Measurements from ENCODE around the gene ABR. TPM values are rescaled to one million over a fixed set of nuclear protein-coding genes. Genes with fewer than 3 reads are reported as not detected.
"Not testable (repeated sequence)": the region's sequence is repeated elsewhere in the genome, so short reads cannot be mapped to it uniquely, and the experiment has no call there.

Gene ABR
- total RNA-seq, 1 donor from 2014 or later = 62.5 TPM

DNA sequence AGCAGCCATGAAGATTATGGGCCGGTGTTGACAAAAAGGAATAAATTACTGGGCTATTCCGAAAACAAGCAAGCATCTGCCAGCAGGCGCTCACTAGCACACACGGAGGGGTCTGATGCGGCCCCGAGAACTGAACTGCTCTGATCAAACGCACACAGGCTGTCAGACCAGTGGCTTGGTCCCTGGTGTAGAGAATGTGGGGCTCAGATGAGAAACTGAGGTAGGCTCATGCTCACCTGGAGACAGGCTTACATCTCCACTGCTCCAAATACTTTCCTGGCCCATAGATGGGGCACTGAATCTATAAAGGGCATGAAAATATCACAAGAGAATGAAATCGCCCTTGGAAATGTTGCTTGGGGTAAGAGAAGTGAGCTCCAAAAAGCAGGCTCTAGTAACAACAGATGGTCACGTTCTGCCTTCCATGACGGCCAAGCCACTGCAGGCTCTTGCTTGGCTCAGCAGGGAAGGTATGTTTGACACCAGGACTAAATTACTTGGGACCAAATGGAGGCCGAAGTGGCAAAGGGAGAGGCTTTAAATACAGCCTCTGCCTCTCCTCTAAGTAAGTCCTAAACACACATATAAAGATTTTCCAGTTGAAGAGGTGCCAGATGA, 5.4 kb downstream of the ABR start:
- DNase-seq (ENCODE audit: extremely low read depth, low read depth, low spot score) = no peak

DNA sequence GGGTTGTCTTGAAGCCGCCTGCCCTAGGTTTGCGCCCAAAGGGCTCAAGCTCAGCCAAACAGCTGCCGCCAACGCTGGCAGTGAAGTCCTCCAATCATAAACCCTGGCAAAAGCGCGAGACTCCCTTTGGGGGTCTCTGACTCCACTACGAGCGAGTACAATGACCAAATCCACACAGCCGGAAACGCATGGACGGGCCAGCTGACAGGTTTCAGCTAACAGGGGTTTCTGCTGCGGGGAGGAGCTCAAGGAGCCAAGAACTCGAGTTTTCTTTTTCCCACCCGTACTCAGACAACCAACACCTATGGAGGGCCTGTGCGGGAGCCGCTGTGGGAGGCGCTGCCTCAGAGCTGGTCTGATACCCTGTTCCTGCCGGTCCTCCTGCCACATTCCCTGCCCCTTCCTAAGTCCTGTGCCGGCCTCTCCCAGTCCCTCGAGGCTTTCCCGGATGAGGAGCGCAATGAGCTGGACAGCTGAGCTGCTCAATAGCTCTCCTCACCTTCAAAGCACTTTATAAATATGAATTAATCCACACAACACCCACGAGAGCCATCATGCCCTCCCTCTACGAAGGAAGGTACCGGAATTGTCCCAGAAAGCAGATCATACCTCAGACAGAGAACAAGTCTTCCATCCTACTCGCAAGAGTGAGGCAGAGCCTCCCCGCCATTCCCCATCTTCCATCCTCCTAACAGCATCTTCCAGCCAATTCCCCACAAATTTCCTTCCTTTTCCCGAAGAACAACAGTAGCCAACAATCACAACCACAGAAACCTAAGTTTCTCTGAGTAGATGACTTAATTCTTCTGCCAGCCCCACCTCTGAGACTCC, 6.1 kb downstream of the ABR start:
- no peak for DNase-seq (ENCODE audit: extremely low read depth, low read depth, low spot score)

DNA sequence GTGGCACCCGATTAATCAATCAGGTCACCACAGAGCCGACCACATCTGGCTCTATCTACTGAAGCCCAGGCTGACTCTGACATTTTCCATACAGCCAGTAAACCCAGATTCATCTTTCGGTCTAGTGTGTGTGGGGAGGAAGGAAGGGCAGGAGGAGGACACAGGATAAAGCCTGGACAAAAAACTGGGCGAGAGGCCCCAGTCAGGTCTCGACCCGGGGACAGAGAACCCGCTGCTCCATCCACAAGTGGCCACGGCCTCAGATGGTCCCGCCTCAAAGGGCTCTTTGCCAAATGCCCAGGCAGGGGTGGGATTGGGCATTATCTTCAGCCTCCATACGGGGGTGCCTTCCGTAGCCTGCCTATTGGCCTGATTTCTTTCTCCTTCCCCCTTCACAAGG, 7.8 kb downstream of the ABR start:
- no peak for DNase-seq (ENCODE audit: extremely low read depth, low read depth, low spot score)

DNA sequence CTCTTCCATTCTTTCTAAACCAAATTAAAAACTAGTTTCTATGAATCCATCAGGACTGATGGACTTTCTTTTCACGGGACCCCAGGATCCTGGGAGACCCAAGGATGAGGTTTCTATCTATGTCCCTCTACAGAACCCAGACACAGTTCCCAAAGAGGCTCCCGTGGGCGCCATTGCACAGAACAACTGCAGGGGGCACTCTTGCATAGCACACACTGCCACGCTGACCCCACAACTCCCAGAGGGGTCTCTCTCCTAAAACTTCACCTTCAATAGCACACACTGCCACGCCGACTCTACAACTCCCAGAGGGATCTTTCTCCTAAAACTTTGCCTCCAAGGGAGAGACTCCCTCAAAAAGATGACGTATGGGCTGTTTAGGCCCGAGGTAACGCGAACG, 9.0 kb downstream of the ABR start:
- no peak for DNase-seq (ENCODE audit: extremely low read depth, low read depth, low spot score)

DNA sequence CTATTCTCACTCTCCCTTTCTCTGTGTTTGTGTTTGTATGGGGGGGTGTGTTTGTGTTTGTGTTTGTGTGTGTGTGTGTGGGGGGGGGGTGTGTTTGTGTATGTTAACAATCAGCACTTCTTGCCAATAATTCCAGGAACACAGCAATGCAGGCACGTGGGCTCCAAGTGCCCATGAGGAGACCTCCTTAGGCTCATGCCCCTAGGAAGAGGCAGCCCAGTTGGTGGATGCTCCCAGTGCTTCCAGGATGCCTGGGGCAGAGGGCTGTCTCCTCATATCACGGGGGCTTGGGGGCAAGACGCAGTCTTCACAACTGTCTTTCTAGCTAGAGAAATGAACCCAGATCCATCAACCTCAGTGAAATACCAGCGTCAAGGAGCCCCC, 9.9 kb downstream of the ABR start:
- no peak for DNase-seq (ENCODE audit: extremely low read depth, low read depth, low spot score)

DNA sequence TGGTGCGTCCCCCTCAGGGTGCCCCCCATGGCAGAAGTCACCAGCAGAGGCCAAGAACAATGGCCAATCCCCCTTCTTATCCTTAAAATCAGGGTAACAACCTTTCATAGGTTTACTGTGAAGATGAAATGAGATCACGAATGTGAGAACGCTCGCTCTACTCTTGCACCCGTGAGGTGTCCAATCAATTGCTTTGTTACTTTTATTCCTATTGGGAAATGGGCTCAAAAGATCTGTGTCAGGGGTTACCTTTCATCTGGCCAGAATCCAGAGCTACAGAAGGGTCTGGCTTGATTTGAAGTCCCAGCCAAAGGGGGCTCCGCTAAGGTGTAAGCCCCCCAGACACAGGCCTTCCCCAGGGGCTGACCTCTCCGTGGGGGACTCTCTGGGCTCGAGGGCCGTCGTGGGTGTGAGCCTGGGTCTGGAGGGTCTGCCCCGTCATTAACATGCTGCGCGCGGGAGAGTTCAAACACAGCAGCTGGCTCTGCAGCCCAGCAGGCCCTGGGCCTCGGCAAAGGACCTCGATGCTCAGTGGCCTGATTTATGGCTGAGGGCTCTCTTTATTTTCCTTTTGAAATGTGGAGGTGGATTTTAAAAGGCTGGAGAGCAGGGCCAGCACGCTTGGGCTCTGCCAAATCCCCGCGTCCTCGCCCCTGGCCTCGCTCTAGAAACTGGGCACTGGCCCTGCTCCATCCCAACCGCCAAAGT, 10.4 kb downstream of the ABR start:
- no peak for DNase-seq (ENCODE audit: extremely low read depth, low read depth, low spot score)

DNA sequence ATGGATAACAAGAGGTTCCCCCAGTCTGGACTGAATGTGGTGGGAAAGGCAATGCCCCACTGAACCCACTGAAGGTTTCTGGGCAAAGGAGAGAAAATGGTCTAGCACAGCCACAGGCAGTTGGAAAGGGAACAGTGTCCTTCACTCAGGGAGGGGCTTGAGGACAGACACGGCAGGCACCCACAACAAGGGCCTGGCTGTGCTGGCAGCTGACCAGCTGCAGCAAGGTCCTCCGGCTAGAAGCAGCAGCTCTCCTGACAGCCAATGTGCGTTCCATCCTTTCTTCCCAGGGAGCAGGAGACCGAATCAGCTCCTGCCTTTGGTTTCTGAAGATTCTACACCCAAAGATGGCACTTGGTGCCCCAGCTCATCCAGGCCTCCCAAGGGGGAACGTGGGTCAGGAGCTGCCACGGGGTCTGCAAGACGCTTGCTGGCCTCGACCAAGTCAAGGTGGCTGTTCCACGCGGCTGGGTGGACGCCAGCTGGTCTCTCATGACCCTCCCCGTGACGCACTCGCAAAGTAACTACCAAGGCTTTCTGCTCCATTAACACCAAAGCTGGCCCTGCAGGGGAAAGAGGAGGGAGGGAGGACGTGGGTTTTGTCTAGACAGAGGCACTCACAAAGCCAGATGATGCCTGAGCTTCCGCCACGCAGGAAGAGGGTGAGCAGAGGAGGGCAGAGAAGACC, 11.1 kb downstream of the ABR start:
- DNase-seq (ENCODE audit: extremely low read depth, low read depth, low spot score) = no peak

DNA sequence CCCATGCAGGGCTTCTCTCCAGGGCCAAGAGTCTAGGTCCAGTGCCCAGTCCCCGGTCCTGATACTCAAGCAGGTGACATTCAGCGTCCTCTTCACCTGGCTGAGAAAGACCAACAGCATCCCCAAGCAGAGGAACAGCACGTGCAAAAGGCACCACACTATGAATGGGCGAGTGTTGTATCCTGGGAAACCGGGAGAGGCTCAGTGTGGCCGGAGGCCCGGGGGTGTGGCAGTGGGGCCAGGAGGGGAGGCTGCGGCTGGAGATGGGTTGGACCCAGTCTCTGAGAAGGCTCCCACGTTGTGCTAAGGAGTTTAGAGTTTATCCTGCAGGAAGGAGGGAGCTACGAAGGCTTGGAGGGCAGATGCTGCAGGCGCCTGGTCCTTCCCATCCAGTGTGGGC, 13.5 kb downstream of the ABR start:
- DNase-seq (ENCODE audit: extremely low read depth, low read depth, low spot score) = no peak

DNA sequence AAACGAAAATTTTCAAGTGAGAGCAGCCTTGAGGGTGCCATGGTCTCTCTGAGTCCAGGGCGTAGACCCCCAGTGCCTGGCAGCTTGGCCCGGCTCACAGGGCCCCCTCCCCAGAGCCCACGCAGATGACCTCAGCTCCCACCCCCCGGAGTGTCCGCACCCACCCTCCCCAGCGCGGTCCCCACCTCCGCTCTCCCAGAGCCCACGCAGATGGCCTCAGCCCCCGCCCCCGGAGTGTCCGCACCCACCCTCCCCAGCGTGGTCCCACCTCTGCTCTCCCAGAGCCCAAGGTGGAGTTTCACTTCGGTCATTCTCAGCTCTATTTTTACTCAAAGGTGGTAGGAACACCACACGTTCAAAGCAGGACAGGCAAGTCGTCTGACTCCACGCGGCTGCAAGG, 13.9 kb downstream of the ABR start:
- no peak for DNase-seq (ENCODE audit: extremely low read depth, low read depth, low spot score)

DNA sequence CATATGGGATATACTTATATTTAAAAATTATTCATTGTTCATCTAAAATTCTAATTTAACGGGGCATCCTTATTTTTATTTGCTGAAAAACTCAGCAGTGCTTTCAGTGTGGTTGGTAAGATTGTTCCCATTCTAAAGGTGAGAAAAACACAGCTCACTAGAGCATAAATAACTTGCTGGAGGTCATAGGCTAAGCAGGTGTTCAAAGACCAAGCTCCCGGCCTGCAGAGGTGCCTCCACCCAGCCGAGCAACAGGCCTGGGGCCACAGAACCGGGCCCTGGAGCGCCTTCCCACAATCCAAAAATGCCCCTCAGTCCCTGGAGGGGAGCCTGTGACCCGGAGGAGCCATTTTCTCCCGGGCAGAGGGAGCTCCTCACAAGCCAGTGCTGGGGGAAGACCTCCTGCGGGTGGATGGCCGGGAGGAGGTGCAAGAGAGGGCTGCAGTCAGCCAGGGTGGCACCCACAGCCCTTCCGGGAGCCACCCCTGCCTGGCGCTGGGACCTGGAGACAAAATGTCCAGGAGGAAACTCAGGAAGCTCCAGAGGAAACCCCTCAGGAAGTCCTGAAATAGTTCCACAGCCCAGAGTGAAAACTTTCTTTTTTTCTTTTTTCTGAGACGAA, 14.7 kb downstream of the ABR start:
- DNase-seq (ENCODE audit: extremely low read depth, low read depth, low spot score) = no peak

DNA sequence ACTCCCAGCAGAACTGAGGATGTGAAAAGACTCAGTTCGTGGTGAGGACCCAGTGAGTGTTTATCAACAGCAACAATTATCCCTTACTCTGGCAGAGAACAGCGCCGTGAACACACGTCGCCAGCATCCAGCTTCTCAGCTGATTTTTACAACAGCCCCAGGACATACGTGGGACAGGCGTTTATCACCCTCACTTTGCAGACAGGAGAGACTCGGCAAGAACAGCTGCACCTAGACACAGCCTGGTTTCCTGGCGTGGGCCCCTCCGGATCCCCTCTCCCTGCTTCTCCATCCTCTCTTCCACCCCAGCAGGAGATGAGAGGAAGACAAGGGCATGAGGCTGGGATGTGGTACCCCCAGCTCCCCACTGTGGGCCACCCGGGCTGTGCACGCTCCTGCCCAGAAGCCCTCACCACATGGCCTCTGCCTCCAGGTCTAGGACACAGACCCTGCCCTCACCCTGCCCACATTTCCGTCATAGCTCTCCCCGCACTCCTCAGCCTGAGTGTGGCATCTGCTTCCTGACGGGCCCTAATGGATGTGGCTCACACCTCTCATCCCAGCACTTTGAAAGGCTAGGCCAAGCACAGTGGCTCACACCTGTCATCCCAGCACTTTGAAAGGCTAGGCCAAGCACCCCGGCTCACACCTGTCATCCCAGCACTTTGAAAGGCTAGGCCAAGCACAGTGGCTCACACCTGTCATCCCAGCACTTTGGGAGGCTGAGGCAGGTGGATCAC, 17.5 kb downstream of the ABR start:
- DNase-seq (ENCODE audit: extremely low read depth, low read depth, low spot score) = no peak

DNA sequence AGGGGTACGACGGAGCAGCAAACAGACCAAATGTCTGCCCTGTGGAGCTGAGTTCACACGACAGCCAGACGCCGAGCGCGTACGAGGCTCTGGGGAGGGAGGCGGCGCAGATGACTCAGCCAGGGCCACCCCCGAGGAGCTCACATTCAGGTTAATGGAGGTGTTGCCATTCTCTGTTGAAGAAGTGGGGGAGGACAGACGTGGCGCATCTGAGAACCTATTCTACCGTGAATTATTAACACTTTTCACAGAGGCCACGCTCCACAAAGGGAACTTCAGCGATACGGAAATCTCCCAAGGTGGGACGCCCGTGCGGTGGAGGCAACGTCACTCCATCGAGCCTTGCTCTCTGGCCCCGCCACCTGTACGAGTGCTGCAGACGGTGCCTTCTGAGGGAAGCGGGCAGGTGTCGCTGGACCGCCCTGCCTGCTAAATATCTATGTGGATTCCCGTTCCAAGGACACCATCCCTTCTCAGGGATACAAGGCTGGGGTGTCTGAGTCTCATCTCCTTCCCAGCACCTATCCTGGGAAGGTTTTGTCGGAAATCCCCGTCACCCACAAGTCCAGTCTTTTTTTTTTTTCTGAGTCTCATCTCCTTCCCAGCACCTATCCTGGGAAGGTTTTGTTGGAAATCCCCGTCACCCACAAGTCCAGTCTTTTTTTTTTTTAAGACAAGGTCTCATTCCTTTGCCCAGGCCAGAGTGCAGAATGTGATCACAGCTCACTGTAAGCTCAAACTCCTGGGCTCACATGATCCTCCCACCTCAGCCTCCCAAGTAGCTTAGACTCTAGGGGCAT, 19.0 kb downstream of the ABR start:
- DNase-seq (ENCODE audit: extremely low read depth, low read depth, low spot score) = no peak

DNA sequence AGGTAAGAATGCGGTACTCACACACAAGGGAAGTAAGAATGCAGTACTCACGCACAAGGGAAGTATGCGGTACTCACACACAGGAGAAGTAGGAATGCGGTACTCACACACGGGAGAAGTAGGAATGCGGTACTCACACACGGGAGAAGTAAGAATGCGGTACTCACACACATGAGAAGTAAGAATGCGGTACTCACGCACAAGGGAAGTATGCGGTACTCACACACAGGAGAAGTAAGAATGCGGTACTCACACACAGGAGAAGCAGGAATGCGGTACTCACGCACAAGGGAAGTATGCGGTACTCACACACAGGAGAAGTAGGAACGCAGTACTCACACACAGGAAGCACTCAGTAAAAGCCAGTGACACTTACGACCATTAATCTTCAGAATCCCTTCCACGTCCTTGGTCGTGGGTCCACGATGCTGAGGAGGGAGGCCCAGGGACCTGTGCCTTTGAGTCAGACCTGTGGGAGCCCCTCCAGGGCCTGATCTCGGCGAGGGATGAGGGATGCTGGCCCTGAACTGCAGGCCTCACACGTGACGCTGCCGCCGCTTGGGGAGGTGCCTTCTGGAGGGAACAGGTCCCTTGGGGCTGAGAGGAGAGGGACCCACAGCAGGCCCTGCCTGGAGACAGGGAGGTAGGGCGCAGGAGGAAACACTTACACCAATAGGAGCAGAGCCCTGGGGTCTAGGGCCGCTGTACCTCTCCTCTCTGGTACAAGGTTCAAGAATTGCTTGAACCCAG, 20.2 kb downstream of the ABR start:
- no peak for DNase-seq (ENCODE audit: extremely low read depth, low read depth, low spot score)

DNA sequence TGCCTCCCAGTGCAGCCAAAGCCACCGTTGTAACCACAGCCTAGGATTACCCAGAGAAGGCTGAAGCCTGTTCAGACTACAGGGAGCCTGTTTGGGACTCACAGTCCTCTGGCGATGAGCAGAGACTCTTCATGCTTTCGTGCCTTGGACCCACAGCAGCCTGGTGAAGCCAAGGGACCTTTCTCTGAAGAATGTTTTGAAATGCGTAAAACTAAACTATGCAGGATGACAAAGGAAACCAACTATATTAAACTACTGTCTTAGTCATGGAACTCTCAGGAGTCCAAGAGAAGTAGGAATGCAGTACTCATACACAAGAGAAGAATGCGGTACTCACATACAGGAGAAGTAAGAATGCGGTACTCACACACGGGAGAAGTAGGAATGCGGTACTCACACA, 20.9 kb downstream of the ABR start:
- no peak for DNase-seq (ENCODE audit: extremely low read depth, low read depth, low spot score)

DNA sequence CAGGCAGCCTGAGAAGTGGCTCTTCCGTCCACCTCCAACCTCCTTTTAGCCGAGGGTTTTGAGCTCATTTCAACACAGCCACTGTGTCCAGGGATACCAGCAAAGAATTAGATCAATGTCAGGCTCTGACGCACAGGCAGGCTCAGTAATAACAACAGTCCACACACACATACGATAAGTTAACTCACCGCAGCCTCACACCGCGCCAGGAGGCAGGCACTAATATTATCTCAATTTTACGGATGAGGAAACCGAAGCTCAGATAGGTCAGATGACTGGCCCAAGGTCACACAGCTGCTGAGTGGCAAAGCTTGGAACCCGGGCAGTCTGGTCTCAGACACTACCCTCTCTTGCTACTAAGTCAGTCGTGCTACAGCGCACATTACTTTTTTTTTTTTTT, 22.9 kb downstream of the ABR start:
- DNase-seq (ENCODE audit: extremely low read depth, low read depth, low spot score) = no peak

DNA sequence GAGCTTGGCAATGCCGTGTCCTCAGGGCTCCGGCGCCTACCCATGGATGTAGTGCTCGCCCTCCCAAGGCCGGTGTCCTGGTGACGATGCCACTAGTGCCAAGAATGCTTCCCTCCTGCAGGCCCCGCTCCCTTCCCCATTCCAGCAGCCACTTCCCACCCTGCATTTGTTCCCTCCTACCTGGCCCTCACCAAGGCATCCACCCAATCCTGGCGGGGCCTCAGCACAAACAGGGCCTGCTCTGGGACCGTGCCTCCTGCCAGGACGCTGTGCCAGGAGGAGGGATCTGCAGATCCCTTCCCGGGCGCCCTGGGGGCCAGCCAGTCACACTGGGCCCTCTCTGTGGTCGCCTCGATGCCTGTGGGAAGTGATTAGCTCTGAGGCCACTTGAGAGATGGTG, 25.1 kb downstream of the ABR start:
- no peak for DNase-seq (ENCODE audit: extremely low read depth, low read depth, low spot score)

DNA sequence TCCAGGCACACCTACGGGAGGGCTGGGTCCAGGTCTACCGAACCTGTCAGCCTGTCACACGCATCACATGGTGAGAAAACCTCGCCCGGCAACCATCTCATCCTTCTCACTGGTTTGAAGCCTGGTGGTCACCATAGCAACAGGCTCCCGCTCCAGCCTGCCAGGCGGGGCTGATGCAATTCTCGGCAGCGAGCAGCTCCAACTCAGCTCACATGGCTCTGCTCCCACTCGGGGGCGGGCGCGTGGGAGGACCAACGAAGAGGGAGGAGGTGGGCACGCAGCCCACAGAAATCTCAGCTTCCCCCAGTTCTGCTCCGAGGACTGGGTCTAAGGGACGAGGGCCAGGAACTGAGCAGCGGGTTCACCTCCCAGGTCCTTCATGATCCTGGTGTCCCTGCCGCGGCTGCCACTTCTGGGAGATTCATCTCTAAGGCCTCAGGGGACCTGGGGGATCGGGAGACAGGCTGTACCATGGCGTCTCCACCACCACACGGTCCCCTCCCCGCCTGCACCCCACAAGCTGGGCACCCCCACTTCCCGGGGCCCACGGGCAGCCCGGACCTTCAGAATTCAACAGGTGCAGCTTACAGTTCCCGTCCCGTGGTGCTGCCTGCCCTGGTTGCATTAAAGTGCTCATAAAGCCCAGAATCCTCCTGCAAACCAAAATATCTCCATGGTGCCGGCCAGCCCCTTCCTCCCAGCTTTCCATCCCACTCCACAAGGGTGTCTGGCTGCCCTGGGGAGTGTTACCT, 25.8 kb downstream of the ABR start:
- no peak for DNase-seq (ENCODE audit: extremely low read depth, low read depth, low spot score)

DNA sequence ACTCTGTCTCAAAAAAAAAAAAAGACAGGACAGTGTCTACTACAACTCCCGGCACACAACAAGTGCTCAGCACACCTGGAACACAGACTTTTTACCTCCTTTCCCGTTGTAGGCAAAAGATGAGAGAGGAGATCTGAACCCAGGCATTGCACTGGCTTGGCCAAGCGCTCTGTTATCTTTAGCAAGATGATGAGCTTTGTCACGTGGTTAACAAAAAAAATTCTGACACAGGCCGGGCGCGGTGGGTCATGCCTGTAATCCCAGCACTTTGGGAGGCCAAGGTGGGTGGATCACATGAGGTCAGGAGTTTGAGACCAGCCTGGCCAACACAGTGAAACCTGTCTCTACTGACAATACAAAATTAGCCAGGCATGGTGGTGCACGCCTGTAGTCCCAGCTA, 27.2 kb downstream of the ABR start:
- DNase-seq (ENCODE audit: extremely low read depth, low read depth, low spot score) = not testable (repeated sequence)

All from glomerular endothelial cell (primary cell).